A549 (cell line): ENCODE data around the gene EDNRA.

Experiments
- POLR2A ChIP-seq: IDR thresholded peaks from 2 replicates; pipeline ENCODE4 v1.6.1; 2012; ENCODE audit warnings: mild to moderate bottlenecking, low read length
- ZFP36 ChIP-seq: fragments of 450-650 bp; IDR thresholded peaks from 2 replicates; pipeline ENCODE4 v1.6.1; 2014; ENCODE audit warnings: borderline replicate concordance; ENCODE audit not compliant: partially characterized antibody

- TF ChIP-seq POLR2A, result no peak
- no peak for TF ChIP-seq ZFP36
These were observed 100.9 kb downstream of the EDNRA start for GRCh38 chr4:147581606-147582350.
